ENCODE data around the gene FKBP10.

FKBP10 gene

GRCh38 chr17:41784207-41784744 is 28.5 kb upstream of the FKBP10 start:
- no peak for DNase-seq

- DNase-seq: no peak
Observed at GRCh38 chr17:41785091-41785858, 27.5 kb upstream of the FKBP10 start.

GRCh38 chr17:41785859-41786226 is 27.0 kb upstream of the FKBP10 start:
- DNase-seq: no peak

- peak; percentile 95 for DNase-seq
Observed at GRCh38 chr17:41786227-41787020, 26.4 kb upstream of the FKBP10 start, which contains the start of gene JUP. TSS of gene JUP (minus strand) at chr17:41786711. CDS start at chr17:41771854, 14,857 bp downstream.

GRCh38 chr17:41787021-41787418 is 25.8 kb upstream of the FKBP10 start:
- no peak for DNase-seq

GRCh38 chr17:41792845-41793783 is 19.7 kb upstream of the FKBP10 start:
- no peak for DNase-seq

- DNase-seq: no peak
Observed at GRCh38 chr17:41793784-41794539, 18.8 kb upstream of the FKBP10 start.

DNA sequence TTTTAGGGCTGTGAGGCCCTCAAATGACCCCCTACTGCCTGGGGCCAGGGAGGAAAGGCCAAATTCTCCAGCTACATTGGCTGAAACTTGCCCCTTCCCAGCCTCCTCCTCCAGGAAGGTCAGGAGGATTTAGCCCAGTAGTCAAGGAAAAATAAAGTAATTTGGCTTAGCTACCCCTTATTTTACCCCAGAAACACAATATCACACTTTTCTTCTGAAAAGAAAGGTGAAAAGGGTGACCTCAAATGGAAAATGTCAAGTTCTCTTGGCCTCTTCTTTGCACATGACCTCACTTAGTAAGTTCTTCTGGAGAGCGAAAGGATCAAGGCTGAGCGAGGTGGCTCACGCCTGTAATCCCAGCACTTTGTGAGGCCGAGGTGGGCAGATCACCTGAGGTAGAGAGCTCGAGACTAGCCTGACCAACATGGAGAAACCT is 18.2 kb upstream of the FKBP10 start:
- no peak for DNase-seq

DNA sequence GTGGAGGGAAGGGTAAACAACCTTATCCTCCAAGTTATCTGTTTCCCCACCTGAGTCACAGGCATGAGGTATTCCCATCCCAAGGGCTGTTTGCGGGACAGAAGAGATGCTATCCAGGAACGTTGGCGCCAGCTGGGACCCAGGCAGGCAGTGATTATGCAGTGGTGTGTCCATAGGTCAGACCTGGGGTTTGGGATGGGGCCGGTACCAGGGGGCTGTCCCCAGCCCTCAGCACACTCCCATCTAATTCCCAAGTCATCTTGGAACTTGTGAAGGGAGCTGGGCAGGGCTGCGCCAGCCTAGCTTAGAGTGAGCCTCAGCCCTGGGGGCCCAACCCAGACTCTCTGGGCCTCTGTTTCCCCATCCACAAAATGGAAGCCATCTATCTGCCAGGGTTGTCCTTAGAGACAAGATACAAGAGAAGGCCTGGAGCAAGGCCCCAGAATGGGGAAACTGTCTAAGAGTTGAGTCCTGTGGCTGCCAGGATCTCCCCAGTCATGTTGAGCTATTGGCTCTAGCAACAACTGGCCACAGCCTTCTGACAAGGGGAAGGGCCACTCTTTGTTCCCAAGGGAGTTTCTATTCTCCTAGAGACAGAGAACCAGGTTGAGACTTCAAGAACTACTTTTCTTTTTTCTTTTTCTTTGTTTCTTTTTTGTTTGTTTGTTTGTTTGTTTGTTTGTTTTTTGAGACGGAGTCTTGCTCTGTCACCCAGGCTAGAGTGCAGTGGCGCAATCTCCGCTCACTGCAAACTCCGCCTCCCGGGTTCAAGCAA is 16.5 kb upstream of the FKBP10 start:
- no peak for DNase-seq

DNA sequence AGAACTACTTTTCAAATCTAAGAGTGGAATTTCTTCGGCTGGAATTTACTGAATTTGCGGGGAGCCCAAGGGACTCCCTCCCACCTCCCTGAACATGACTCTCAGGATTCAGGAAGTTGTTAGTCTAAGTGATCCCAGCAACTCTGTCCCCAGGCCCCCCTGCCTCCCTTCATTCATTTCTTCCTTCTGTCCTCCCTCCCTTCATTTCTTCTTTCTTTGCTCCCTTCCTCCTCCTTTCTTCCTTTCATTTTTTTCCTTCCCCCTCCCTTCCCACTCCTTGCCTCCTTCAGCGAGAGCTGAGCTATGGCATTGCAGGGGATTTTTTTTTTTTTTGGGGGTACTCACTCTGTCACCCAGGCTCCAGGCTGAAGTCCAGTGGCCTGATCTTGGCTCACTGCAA is 15.4 kb upstream of the FKBP10 start:
- no peak for DNase-seq

DNA sequence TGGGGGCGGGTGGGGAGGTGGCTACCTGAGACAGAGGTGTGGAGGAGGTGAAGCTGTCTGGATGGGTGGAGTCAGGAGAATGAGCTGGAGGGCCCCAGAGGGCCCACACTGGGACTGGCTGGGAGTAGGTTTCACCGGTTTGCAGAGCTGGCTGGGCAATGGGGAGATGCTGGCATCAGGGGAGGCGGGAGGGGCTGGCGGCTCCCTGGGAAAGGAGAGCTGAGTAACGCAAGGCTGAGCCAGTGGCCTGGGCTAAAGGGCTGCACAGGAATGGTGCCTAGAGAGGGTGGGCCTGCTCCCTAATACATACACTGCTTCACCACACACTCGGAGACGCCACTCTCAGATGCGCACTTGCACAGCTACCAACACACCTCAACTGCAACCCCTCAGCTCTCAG is 13.4 kb upstream of the FKBP10 start:
- no peak for DNase-seq

GRCh38 chr17:41800601-41801373 is 12.0 kb upstream of the FKBP10 start:
- DNase-seq: no peak

DNA sequence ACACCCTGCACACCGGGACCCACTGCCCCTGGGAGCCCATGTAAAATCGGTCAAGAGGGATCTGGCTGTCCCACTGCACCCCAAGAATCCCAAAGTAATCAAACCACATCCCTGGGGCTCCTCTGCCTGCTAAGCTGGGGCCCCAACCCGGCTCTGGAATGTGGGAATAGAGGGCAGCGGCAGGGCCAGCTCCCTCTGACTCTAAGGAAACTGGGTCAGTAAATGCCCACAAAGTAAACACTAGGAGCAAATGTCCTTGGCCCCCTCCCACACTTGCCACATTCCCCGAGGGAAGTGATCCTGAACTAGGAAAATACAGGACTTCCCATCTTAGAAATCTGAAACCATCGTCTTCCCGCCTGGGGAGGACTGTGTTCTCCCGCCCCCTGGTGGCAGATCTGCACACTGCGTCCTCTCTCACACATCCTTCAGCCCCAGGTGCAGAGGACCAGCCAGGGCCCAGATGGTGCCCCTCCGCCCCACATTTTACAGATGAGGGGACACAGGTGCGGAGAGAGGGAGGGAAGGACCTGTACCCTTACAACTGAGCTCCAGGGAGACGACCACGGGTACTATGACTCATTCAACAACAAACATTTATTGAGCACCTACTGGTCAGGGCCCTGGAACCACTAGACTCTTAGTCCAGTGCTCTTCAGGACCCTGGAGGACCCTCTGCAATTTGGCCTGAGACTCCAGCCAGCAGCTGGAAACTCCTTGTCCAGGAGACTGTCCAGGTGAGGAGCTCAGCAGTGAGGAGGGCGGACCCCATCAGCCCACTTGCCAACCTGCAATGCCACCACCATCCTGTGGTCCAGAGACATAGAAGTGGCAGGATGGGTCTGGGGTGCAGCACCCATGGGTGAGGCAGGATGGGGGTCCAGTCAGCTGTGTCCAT is 11.2 kb upstream of the FKBP10 start:
- peak; percentile 69 for DNase-seq

DNA sequence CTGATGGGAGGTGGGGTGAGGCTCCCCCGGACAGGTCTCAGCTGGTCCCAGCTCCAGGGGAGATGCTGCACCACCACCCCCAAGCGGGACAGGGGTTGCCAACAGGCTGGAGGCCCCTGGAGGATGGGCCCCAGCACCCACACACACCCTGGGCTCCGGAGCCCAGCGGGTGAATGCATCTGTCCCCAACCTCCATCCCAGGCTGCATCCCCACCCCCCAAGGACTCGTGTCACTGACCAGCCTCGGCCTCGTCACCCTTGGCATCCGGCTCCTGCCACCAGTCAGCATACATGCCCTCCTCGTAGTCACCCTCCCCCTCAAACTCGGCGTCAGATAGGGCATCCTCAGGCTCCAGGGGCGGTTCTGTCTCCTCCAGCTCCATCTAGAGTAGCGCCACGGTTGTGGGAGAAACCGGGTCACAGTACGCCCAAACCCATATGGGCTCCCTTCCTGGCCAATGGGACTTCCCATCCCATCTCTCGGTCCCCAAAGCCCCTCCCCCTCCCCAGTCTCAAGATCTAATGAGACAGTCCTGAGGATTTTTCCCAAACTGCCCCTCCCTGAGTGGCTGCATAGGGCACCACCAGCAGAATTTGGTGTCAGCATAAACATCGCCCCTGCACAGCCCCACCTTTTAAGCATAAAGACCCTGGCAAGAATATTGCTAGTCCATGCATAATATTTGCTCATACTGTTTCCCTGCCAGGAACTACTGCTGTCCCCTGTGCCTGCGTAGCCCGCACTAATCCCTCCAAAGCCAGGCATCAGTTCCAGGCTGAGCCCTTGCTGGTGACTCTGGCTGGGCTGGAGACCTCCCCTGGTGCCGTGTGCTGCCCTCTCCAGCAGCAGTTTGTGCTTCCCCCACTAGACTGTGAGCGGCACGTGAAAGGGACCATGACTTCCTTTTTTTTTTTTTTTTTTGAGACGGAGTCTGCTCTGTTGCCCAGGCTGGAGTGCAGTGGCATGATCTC is 9.5 kb upstream of the FKBP10 start:
- no peak for DNase-seq

DNA sequence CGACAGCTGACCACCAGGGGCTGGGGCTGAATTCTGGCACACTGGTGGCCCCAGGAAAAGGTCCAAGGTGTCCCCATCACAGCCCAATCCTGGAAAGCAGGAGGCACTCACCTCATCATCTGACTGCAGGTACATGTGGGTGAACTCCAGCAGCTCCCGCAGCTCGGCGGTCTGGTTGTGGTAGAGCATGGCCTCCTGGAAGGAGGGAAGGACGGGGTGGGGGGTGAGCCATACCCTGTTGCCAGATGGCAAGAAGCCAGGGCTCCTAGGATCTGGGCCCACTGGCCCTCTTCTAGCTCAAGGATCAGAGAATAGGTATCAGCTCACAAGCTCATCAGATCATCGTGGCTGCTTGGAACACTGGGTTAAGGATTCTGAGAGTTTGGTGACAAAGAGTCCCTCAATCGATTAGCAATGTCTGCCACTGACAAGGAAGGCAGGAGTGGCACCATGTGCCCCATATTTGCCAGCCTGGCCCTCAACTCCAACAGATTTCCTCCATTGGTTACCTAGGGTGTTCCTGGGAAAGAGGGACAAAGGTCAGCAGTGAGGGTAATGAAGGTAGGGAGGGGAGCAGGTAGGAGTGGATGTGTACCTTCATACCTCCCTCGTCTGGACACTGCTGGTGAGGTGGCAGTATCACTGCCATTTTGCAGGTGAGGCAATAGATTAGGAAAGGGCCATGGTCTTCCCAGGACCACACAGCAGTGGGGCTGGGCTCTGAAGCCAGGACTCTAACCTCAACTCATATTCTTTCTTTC is 5.9 kb upstream of the FKBP10 start:
- no peak for DNase-seq

DNA sequence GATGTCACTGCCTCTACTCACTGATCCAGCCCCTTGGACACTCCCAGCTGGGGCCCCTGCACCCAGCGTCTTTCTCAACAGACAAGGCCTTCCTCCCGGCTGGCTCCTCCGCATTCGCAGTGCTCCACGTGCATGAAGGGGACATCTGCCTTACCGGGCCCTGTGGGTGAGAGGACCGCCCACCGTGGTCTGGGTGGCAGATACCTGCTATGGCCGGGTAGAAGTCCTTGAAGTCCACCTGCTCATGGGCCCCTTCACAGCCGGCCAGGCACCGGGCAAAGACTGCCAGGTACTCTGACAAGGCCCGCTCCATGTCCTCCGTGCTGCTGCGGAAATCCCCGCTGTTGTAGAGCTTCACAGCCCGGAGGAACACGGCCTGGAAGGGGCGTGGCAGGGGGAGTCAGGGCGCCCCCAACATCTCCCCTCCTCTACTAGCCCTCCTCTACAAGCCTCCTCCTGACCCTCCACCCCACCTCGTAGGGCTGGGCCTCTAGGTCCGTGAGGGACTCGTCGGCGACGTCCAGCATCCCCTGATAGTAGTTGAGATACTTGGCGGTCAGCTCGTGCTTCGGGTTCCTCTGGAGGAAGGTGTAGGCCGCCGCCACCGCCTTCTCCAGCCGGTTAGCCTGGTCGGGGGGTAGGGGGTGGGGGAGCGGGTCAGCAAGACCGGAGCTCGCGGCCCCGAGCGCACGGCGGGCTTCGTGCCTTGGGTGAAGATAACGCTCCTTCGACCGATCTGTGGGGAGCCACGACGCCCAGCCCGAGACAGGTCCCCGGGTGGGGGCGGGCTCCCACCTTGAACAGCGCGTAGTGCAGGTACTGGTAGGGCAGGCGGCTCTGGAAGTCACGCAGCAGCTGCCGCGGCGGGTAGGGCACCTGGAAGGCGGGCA is 1.9 kb upstream of the FKBP10 start:
- no peak for DNase-seq
